Stimulated activated CD8-positive, alpha-beta memory T cell treated with anti-CD3 and anti-CD28 coated beads, Interleukin-15, amount 100 ng/mL, for 24 hours (primary cell): ENCODE data around the gene EIF4H.
"Not testable (repeated sequence)": the region's sequence is repeated elsewhere in the genome, so short reads cannot be mapped to it uniquely, and the experiment has no call there.

Experiments
- DNase-seq: peaks from one replicate; pipeline ENCODE4 v3.0.0-alpha.2; 2020; ENCODE audit warnings: low read depth

Gene EIF4H

DNA sequence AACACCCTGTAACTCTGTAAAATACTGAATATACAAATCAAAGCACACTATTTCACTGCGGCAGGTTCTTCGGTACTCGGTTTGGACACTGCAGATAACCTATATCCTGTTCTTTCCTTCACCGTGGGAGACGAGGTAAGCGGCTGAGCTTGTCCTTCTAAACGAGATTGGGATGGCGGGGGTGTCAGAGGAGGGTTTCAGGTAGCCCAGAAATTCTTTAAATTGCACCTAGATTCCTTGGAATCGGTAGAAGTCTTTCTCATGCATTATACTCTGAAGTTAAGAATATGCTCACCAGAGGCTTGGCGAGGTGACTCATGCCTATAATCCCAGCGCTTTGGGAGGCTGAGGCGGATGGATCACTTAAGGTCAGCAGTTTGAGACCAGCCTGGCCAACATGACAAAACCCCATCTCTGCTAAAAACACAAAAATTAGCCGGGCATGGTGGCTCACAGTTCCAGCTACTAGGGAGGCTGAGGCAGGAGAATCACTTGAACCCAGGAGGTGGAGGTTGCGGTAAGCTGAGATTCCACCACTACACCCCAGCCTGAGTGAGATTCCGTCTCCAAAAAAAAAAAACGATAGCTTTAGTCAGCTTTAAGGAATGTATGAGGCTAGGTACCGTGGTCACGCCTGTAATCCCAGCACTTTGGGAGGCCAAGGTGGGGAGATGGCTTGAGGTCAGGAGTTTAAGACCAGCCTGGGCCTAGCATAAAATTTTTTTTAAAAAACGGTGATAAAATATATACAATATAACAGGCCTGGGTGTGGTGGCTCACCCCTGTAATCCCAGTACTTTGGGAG, 25.6 kb downstream of the EIF4H start:
- DNase-seq = no peak

DNA sequence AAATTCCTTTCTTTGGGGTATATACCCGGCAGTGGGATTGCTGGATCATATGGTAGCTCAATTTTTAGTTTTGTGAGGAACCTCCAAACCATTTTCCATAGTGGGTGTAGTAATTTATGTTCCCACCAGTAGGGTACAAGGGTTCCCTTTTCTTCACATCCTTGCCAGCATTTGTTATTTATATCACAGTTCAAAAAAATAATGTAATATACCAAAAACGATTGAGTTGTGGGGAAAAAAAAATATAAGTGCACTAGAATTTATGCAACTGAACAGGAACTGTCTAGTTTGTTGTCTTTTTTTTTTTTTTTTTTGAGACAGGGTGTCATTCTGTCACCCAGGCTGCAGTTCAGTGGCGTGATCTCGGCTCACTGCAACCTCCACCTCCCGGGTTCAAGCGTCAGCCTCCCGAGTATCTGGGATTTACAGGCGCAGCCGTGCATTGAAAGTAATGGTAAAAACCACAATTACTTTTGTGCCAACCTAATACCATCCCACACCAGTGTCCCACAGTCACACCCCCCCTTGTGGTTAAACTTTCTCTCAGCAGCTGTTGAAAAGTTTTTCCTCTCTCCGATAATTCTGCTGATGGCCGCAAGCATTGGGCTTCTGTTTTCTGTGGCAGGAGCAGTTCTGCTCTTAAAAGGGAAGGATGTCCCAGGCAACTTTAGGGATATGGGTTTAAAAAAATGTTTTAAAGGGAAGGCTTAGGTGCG, 28.8 kb downstream of the EIF4H start:
- DNase-seq = no peak

DNA sequence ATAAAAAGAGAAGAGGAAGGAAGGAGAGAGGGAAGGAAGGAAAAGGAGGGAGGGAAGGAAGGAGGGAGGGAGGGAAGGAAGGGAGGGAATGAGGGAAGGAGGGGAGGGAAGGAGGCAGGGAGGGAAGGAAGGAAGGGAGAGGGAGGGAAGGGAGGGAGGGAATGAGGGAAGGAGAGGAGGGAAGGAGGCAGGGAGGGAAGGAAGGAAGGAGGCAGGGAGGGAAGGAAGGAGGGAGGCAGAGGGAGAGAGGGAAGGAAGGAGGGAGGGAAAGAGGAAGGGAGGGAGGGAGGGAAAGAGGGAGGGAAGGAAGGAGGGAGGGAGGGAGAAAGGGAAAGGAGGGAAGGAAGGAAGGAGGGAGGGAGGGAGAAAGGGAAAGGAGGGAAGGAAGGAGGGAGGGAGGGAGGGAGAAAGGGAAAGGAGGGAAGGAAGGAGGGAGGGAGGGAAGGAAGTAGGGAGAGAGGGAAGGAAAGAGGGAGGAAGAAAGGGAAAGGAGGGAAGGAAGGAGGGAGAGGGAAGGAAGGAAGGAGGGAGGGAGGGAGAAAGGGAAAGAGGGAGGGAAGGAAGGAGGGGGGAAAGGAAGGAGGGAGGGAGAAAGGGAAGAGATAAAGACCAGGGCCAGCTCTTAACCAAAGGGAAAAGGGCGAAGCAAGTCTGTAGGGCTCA, 29.9 kb downstream of the EIF4H start:
- DNase-seq = no peak

DNA sequence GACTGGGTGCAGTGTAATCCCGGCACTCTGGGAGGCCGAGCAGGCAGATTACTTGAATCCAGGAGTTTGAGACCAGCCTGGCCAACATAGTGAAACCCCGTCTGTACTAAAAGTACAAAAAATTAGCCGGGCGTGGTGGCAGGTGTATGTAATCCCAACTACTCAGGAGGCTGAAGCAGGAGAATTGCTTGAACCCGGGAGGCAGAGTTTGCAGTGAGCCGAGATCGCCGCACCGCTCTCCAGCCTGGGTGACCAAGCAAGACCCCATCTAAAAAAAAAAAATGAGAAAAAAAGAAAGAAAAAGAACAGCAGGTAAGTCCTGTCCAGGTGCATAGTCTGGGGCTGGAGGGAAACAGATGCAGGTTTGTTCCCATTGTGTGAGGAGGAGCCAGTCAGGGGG, 31.9 kb downstream of the EIF4H start:
- DNase-seq = not testable (repeated sequence)

DNA sequence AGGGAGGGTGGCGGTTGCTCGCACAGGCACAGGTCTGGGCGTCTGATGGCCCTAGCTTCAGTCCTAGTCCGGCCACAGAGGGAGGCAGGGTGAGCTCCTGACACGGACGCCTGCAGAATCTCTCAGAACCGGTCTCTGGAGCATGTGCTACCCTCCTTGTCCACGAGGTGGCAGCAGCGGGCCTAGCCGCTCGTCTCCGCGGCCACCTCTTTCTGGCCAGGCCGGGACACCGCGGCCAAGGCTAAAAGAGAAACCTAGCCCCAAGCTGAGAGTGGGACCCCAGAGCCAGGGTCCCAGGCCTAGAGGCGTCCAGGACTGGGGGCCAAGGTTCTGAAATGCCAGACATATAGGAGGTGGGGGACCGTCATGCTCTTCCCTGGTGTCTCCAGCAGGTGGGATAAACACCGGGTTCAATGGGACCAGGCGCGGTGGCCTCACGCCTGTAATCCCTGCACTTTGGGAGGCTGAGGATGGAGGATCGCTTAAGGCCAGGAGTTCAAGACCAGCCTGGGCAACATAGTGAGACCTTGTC, 32.5 kb downstream of the EIF4H start:
- peak; percentile 75 for DNase-seq

DNA sequence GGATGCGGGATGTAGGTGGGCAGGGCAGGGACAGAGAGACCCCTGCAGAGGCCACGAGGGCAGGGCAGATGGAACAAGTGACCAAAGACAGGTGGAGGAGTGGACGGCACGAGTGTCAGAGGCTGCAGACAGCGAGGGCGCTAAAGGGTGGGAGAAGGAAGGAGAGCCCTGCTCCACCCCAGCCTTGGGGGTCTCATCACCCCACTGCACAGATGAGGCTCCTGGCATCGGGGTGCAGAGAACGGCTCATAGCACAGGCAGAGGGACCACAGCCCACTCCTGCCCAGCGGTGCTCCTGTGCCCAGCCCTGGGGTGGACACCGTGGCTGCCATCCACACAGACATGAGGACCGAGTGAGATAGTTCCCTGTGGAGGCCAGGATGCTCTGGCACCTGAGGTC, 33.4 kb downstream of the EIF4H start:
- no peak for DNase-seq

DNA sequence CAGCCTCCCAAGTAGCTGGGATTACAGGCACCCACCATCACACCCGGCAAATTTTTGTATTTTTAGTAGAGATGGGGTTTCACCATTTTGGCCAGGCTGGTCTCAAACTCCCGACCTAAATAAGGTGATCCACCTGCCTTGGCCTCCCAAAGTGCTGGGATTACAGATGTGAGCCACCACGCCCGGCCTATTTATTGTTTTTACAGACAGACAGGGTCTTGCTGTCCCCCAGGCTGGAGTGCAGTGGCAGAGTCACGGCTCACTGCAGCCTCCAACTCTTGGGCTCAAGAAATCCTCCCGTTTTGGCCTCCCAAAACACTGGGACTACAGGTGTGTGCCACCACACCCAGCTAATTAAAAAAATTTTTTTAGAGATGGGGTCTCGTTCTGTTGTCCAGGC, 34.1 kb downstream of the EIF4H start:
- DNase-seq = not testable (repeated sequence)

DNA sequence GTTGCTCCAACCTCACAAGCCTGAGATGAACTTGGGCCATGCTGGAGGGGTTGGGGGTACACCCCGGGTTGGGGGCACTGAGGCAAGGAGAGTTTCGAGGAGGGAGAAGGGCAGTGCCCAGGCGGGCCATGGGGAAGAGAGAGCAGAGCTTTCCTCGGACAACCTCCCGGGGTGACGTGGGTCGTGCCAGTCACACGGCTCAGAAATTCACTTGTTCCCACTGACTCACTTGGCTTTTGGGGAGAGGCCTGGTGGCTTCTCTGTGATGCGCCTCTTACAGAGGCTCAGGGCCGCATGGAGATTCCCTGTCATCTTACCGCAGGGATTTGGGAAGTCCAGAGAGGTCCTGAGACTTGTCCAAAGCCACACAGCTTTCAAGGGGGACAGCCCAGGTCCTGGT, 38.5 kb downstream of the EIF4H start:
- DNase-seq = no peak

DNA sequence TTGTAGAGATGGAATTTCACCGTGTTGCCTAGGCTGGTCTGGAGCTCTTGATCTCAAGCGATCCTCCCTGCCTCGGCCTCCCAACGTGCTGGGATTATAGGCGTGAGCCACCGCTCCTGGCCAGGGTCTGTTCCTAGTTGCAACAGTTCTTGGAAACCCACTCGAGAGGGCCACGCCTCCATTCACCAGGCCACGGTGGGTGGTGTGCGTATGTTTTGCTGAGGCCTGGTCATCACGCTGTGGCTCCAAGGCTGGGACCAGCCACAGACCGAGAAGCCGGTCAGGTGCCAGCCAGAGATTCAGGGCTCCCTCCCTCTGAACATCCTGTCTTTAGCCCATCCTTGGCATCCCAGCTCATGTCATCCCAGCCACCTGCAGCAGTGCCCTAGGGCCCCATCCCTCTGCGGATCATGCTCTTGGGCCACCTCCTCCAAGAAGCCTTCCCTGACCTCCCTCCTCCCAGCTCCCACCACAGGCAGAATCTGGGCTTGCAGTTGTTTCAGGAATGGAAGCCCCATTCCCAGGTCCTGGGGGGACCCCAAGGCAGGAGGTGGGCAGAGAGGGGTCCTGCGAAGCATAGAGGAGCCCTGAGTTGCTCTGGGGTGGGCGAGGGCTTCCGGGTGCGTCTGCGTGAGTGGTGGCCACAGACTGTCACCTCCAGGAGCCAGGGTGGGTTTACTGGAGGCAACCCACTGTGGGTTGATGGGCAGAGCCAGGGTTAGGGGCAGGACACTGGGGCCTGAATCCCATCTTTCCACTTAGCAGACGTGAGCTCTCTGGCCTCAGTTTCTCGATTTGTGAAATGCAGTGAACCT, 40.9 kb downstream of the EIF4H start:
- DNase-seq = no peak

DNA sequence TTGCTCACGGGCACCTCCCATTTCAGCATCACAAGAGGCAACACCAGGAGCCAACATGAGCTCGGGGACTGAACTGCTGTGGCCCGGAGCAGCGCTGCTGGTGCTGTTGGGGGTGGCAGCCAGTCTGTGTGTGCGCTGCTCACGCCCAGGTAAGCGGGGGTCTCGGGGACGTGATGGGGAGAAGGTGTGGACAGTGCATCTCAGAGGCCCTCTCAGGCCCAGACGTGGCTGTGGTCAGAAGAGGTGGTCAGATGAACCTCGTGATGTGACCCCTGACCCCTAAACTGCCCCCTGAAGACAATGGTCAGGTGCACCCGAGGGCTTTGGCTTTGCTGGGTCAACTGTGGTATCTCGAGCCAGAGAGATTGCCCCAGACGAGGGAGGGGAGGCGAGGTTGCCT, 41.8 kb downstream of the EIF4H start:
- DNase-seq = no peak

DNA sequence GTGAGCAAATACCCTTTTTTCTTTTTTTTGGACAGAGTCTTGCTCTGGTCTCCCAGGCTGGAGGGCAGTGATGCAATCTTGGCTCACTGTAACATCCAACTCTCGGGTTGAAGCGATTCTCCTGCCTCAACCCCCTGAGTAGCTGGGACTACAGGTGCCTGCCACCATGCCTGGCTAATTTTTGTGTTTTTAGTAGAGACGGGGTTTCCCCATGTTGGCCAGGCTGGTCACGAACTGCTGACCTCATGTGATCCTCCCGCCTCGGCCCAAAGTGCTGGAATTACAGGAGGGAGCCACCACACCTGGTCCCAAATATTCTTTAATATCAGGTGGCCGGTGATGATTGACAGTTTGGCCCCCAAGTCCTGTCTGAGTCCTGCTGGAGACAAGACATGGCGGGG, 42.2 kb downstream of the EIF4H start:
- DNase-seq = no peak

DNA sequence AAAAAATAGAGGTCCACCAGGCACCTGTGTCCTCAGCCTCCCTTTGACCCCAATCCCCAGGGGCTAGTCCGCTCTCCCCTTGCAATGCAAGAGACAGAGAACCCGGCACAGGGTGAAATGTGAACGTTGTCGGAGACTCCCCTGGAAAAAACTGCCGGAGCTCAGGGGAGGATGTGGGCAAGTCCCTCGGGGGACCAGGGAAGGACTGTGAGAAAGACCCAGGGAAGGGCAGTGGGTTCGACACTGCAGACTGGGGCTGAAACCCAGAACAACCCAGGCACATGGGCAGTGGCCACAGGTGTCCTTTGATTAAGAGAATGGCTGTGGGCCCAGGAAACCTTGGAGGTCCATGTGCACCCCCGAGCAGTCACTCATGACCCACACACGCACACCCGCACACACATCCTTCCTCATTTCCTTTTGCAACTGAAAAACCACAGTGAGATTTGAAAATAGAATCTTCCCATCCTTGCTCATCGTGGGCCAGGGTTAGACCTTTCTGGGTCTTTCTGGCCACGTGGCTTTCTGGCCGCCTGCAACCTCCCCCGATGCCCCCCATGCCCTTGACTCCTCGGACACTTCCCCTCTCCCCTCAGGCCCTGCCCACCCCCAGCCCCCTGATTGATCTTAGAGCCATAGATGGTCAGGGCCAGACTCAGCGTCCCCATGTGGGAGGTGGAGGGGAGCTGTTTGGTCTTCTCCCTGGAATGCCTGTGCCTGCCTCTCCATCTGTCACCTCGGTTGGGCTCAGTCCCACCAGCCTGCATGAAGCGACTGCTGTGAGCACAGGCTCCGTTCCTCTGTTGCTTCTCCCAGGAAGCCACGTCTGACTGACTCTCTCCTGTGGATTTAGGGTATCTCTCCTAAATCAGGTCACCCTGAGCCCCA, 43.5 kb downstream of the EIF4H start:
- no peak for DNase-seq

DNA sequence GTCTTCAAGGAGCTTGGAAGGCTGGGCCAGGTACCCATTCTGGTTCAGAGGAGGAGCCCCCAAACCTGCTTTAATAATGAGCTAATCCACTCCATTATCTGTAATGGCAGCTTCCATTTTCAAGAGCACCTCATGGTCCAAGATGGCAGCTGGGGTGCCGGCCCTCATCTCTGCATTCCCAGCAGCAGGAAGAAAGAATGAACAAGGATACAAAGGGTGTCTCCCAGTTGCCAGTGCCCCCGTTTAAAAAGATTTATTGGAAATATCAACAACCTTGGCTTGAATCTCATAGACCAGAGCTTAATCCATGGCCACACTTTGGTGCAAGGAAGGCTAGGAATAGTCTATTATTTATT, 44.2 kb downstream of the EIF4H start:
- no peak for DNase-seq

DNA sequence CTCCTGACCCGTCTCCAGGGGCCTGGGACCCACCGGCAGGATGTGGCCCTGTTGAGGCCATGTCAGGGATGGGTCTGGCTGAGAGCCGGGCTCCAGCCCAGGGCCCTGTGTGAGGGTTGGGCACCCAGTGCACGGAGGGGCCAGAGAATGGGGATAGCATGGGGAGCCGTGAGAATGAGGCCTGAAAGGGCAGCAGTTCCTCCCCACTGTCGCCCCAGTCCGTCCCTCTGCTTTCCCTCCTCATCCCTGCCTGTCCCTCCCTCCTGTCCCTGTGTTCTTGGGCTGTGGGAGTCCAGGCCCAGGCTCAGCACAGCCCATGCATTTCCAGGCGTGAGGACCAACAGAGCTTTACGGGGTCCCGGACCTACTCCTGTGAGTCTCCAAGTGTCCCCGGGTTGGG, 45.3 kb downstream of the EIF4H start:
- DNase-seq = no peak

DNA sequence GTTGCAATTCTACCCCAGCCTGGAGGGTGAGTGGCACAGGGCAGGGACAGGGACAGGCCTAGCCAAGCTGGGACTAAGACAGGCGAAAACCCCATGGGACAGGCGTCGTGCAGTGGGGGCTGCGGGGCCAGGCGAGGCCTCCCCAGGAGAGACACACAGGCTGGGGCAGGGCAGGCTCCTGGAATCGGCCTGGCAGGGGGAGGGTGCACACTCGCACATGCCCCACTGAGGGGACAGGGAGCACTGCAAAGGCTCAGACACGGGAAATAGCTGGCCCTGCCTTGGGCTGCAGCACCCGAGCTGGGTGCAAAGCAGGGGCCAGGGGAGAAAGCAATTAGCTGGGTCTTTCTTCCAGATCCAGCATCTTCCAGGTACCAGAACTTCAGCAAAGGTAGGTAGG, 46.1 kb downstream of the EIF4H start:
- DNase-seq = no peak

DNA sequence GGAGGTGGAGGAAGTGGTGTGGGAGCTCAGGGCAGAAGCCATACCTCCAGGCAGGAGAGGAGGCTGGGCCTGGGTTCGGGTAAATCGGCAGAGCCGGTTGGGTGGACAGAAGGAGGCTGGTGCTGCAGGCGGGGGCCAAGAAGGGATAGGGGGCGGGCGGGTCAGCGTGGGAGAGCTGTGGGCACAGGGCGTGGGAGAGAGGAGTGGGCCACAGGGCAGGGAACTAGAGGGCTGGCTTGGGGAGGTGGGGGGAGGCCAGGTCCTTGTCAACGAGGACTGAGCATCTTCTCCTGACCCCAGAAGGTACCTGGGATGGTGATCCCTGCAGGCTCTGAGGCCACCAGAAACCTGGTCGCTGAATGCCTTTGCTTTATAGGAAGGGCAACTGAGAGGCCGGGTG, 47.6 kb downstream of the EIF4H start:
- no peak for DNase-seq

DNA sequence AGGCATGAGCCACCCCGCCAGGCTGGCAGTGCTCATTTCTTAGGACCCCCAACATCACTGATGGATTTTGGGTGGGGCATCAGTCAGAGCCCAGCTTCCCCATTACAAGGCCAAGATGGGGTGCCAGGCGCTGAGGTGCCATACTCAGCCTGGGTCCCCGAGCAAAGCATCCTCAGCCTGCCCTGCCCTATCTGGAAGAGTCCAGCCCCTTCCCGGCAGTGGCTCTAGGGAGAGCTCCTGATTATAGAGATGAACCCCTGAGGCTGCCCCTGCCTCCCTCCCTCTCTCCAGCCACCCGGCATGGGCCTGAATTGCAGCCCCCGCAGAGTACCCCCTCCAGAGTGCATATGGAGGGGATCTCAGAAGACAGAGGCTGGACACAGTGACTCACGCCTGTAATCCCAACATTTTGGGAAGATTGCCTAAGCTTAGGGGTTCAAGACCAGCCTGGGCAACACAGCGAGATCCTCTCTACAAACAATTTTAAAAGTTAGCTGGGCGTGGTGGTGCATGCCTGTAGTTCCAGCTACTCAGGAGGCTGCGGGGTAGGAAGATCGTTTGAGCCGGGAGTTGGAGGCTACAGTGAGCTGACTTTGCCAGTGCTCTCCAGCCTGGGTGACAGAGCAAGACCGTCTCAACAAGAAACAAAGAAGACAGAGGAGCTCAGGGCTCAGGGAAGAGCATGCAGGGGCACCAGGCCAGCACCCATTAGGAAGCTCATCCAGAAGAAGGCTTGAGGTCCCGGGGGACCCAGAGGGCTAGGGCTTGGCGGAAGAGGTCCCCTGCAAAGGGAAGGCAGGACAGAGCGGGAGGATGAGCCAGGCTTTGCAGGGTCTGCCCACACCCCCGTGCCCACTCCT, 48.9 kb downstream of the EIF4H start:
- DNase-seq = no peak

DNA sequence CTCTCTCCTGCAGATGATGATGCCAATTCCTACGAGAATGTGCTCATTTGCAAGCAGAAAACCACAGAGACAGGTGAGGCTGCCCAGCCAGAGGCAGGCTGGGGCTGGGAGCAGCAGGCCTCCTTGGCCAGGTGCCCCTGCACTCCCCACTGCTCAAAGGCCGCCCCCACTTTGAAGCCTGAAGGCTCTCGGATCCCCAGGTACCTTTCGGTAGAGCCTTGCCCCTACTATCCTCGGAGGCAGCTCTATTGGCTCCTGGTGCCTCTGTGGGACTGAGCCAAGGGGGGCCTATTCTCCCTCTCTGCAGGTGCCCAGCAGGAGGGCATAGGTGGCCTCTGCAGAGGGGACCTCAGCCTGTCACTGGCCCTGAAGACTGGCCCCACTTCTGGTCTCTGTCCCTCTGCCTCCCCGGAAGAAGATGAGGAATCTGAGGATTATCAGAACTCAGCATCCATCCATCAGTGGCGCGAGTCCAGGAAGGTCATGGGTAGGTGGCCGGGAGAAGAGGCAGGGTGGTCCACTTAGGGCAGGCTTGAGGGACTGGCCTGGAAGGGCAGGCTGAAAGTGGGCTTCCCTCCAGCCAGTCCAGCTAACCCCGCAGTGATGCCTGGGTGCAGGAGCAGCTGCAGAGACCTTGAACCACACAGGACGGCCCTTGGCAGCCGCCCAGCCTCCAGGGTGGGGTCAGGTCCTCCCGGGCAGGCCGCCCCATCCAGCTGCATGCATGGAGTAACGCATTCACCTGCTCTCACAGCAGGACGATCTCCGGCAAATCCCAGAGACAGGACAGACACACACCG, 49.8 kb downstream of the EIF4H start:
- DNase-seq = no peak

DNA sequence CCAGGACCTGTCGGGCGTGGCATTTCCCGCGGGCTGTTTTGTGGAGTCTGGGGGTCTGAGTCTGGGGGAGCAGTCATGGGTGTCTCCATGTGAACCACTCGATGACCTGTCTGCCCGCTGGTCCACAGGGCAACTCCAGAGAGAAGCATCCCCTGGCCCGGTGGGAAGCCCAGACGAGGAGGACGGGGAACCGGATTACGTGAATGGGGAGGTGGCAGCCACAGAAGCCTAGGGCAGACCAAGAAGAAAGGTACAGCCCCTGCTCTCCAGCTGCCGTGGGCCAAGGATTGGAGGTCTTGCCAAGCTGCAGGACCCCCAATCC, 50.3 kb downstream of the EIF4H start:
- no peak for DNase-seq
